Cardiac muscle cell (in vitro differentiated cells and primary cell): Measurements from ENCODE around the gene SCGB1A1. TPM values are rescaled to one million over a fixed set of nuclear protein-coding genes. Genes with fewer than 3 reads are reported as not detected.

ENCODE experiments used
- DNase-seq, 2 donors: peaks; one replicate each; pipeline versions ENCODE4 v3.0.0 to v3.0.0-alpha.2; 2010 to 2017; ENCODE audit warnings: low read depth in 1 of 2, low spot score in 1 of 2
- H3K27ac ChIP-seq: fragments of 200-600 bp; sonication (generic); 2 replicates; pipeline ENCODE4 v1.5.1; 2016
- H3K27me3 ChIP-seq: fragments of 200-600 bp; sonication (generic); 2 replicates; pipeline ENCODE4 v1.6.0; 2016; ENCODE audit warnings: control low read depth
- H3K36me3 ChIP-seq: fragments of 200-600 bp; sonication (generic); 2 replicates; pipeline ENCODE4 v1.5.1; 2016; ENCODE audit warnings: control low read depth
- H3K4me1 ChIP-seq: fragments of 200-600 bp; sonication (generic); 2 replicates; pipeline ENCODE4 v1.8.1; 2017; ENCODE audit warnings: low read depth, mild to moderate bottlenecking, mixed run types
- H3K4me3 ChIP-seq: fragments of 200-600 bp; sonication (generic); 2 replicates; pipeline ENCODE4 v1.5.1; 2016; ENCODE audit warnings: mild to moderate bottlenecking
- H3K9me3 ChIP-seq: fragments of 200-600 bp; sonication (generic); 2 replicates; pipeline ENCODE4 v1.5.1; 2017; ENCODE audit warnings: low read depth, mild to moderate bottlenecking, control low read depth
- CTCF ChIP-seq: IDR thresholded peaks from 2 replicates; pipeline ENCODE4 v1.5.1; 2012; ENCODE audit warnings: low read depth, mild to moderate bottlenecking, low read length
- polyA plus RNA-seq: library from polyadenylated mRNA; unstranded; fragments of >200 nt; fragmentation: Nextera tagmentation; extraction: Ambion mirVana; gene quantifications from 2 replicates; pipeline ENCODE4 v1.2.1, GENCODE V29; 2016
- total RNA-seq: library from RNA; depleted of rRNA; stranded (reverse); fragments of >200 nt; gene quantifications from 2 replicates; pipeline ENCODE4 v1.2.3, GENCODE V29; 2016

Gene SCGB1A1
- total and polyA plus RNA-seq, 2 experiments from 2014 or later = not detected

- no peak for DNase-seq
- H3K4me1 ChIP-seq = no peaks in the 10 kb centered on the region
- no peaks in the 10 kb centered on the region for H3K9me3 ChIP-seq
- no peaks in the 10 kb centered on the region for H3K36me3 ChIP-seq
- no peak overlapping the region for H3K27ac ChIP-seq
- H3K4me3 ChIP-seq = no peak overlapping the region
- no peaks in the 10 kb centered on the region for H3K27me3 ChIP-seq
- no peak for TF ChIP-seq CTCF
Measured at GRCh38 chr11:62438641-62439040, 19.8 kb downstream of the SCGB1A1 start.

- Histone ChIP-seq H3K27ac (no peak overlapping the region), H3K9me3 (no peaks in the 10 kb centered on the region), H3K4me3 (no peak overlapping the region), H3K36me3 (no peaks in the 10 kb centered on the region), H3K27me3 (no peaks in the 10 kb centered on the region), H3K4me1 (no peaks in the 10 kb centered on the region)
- DNase-seq = peak in 1 of 2 donors; percentile 71
- TF ChIP-seq CTCF = no peak
Measured at GRCh38 chr11:62439785-62440602, 21.2 kb downstream of the SCGB1A1 start.

- DNase-seq = peak in 1 of 2 donors; percentile 54
- Histone ChIP-seq H3K36me3 (no peaks in the 10 kb centered on the region), H3K4me3 (no peak overlapping the region), H3K9me3 (no peaks in the 10 kb centered on the region), H3K27ac (no peak overlapping the region), H3K27me3 (no peaks in the 10 kb centered on the region), H3K4me1 (no peaks in the 10 kb centered on the region)
- TF ChIP-seq CTCF = no peak
Measured at GRCh38 chr11:62443390-62444235, 24.8 kb downstream of the SCGB1A1 start.

- peak in 1 of 2 donors; percentile 78 for DNase-seq
- Histone ChIP-seq H3K27ac (no peak overlapping the region), H3K4me3 (no peak overlapping the region), H3K36me3 (no peaks in the 10 kb centered on the region), H3K27me3 (no peaks in the 10 kb centered on the region), H3K4me1 (no peaks in the 10 kb centered on the region), H3K9me3 (no peaks in the 10 kb centered on the region)
- no peak for TF ChIP-seq CTCF
Measured at GRCh38 chr11:62444236-62444833, 25.5 kb downstream of the SCGB1A1 start.

GRCh38 chr11:62444835-62445234 is 26.0 kb downstream of the SCGB1A1 start:
- DNase-seq = no peak
- no peaks in the 10 kb centered on the region for H3K9me3 ChIP-seq
- no peak overlapping the region for H3K4me3 ChIP-seq
- no peaks in the 10 kb centered on the region for H3K36me3 ChIP-seq
- no peak overlapping the region for H3K27ac ChIP-seq
- no peaks in the 10 kb centered on the region for H3K27me3 ChIP-seq
- no peaks in the 10 kb centered on the region for H3K4me1 ChIP-seq
- no peak for TF ChIP-seq CTCF
